IMR-90 (cell line): ENCODE data around the gene ZNF138. TPM values are rescaled to one million over a fixed set of nuclear protein-coding genes. Genes with fewer than 3 reads are reported as not detected.

Experiments
- ATAC-seq: fragments of 200-7000 bp; cut with Tn5 transposase; 2 replicates; pipeline ENCODE4 v1.9.1; 2020; ENCODE audit warnings: low read depth, mild to moderate bottlenecking, moderate library complexity
- BruUV-seq: library from RNA; stranded (reverse); fragments of 400-500 nt; replicated peaks from 2 replicates; lab custom pipeline; 2021; lab: Mats Ljungman, UMichigan
- CTCF ChIA-PET: fragments of 300-600 bp; formaldehyde crosslinking; extraction: SDS; loops from one replicate; lab custom pipeline; 2021; ENCODE audit warnings: antibody characterized with exemption; lab: Yijun Ruan, JAX
- POLR2A ChIA-PET: fragments of 300-600 bp; sonication (Branson Sonifier 250); formaldehyde crosslinking; loops from one replicate; lab custom pipeline; 2022; ENCODE audit warnings: antibody characterized with exemption; ENCODE audit not compliant: unreplicated experiment; lab: Charles Lee
- DNase-seq: peaks from one replicate; pipeline ENCODE4 v3.0.0; 2013
- H2AFZ ChIP-seq: replicated peaks from 2 replicates; pipeline ENCODE3; 2013; ENCODE audit warnings: low read length, mild to moderate bottlenecking; ENCODE audit not compliant: poor library complexity
- H2AK5ac ChIP-seq: 2 replicates; pipeline ENCODE4 v1.6.1; 2013; ENCODE audit warnings: low read depth, low read length, inconsistent platforms
- H2AK9ac ChIP-seq: replicated peaks from 2 replicates; pipeline ENCODE3; 2013; ENCODE audit warnings: mild to moderate bottlenecking, low read depth, low read length, moderate library complexity; ENCODE audit not compliant: poor library complexity
- H2BK120ac ChIP-seq: 2 replicates; pipeline ENCODE4 v1.6.1; 2013; ENCODE audit warnings: low read depth, low read length, inconsistent platforms
- H2BK15ac ChIP-seq: 3 replicates; pipeline ENCODE4 v1.6.1; 2013; ENCODE audit warnings: low read depth, low read length, inconsistent platforms
- H2BK20ac ChIP-seq: 2 replicates; pipeline ENCODE4 v1.6.1; 2013; ENCODE audit warnings: low read depth, mild to moderate bottlenecking, inconsistent platforms, low read length, moderate library complexity
- H2BK5ac ChIP-seq: 2 replicates; pipeline ENCODE4 v1.6.1; 2013; ENCODE audit warnings: mild to moderate bottlenecking, low read depth, low read length, inconsistent platforms; ENCODE audit not compliant: poor library complexity, severe bottlenecking
- H3K14ac ChIP-seq: replicated peaks from 2 replicates; pipeline ENCODE4 v1.6.1; 2013; ENCODE audit warnings: low read depth, low read length, inconsistent platforms
- H3K18ac ChIP-seq: 2 replicates; pipeline ENCODE4 v1.6.1; 2013; ENCODE audit warnings: low read depth, low read length, control low read depth
- H3K23ac ChIP-seq: 2 replicates; pipeline ENCODE4 v1.6.1; 2013; ENCODE audit warnings: low read depth, low read length, inconsistent platforms
- H3K27ac ChIP-seq: 2 replicates; pipeline ENCODE4 v1.5.1; 2013; ENCODE audit warnings: mild to moderate bottlenecking, control low read depth, low read length; ENCODE audit not compliant: insufficient read depth
- H3K27me3 ChIP-seq: 2 replicates; pipeline ENCODE4 v1.6.1; 2013; ENCODE audit warnings: low read length; ENCODE audit not compliant: control insufficient read depth, insufficient read depth
- H3K36me3 ChIP-seq: 2 replicates; pipeline ENCODE4 v1.6.1; 2013; ENCODE audit warnings: low read length, mixed read lengths; ENCODE audit not compliant: control insufficient read depth, insufficient read depth
- H3K4ac ChIP-seq: 2 replicates; pipeline ENCODE4 v1.6.1; 2013; ENCODE audit warnings: low read depth, low read length, inconsistent platforms
- H3K4me1 ChIP-seq: 2 replicates; pipeline ENCODE4 v1.6.1; 2013; ENCODE audit warnings: low read length, mixed read lengths; ENCODE audit not compliant: control insufficient read depth, insufficient read depth
- H3K4me2 ChIP-seq: 2 replicates; pipeline ENCODE4 v1.6.1; 2013; ENCODE audit warnings: low read depth, mild to moderate bottlenecking, control low read depth, low read length, moderate library complexity
- H3K4me3 ChIP-seq: 2 replicates; pipeline ENCODE4 v1.5.1; 2013; ENCODE audit warnings: low read depth, mild to moderate bottlenecking, control low read depth, low read length, moderate library complexity; ENCODE audit not compliant: insufficient read depth
- H3K56ac ChIP-seq: 2 replicates; pipeline ENCODE4 v1.6.1; 2013; ENCODE audit warnings: low read length, inconsistent platforms; ENCODE audit not compliant: insufficient read depth; ENCODE audit errors: extremely low read depth
- H3K79me1 ChIP-seq, 2 experiments: 2 replicates each; pipeline ENCODE4 v1.6.1; 2013; ENCODE audit warnings: low read length in 2 of 2, inconsistent platforms in 1 of 2, low read depth in 1 of 2
- H3K9ac ChIP-seq: 2 replicates; pipeline ENCODE4 v1.6.1; 2013; ENCODE audit warnings: low read depth, low read length, control low read depth
- H3K9me1 ChIP-seq: 2 replicates; pipeline ENCODE4 v1.6.1; 2013; ENCODE audit warnings: low read length, inconsistent platforms; ENCODE audit not compliant: insufficient read depth
- H3K9me3 ChIP-seq: 2 replicates; pipeline ENCODE4 v1.6.1; 2013; ENCODE audit warnings: low read length; ENCODE audit not compliant: control insufficient read depth, insufficient read depth
- H4K20me1 ChIP-seq: 2 replicates; pipeline ENCODE4 v1.6.1; 2013; ENCODE audit warnings: low read length, inconsistent platforms; ENCODE audit not compliant: insufficient read depth
- H4K5ac ChIP-seq: 2 replicates; pipeline ENCODE4 v1.6.1; 2013; ENCODE audit warnings: mild to moderate bottlenecking, low read depth, low read length, control low read depth
- H4K8ac ChIP-seq, 2 experiments: 2 replicates each; pipeline ENCODE4 v1.6.1; 2013; ENCODE audit warnings: low read depth in 2 of 2, low read length in 2 of 2, control low read depth in 1 of 2, inconsistent platforms in 1 of 2
- H4K91ac ChIP-seq: 2 replicates; pipeline ENCODE4 v1.6.1; 2013; ENCODE audit warnings: low read depth, low read length, inconsistent platforms; ENCODE audit not compliant: insufficient read depth
- BHLHE40 ChIP-seq: fragments of 150-350 bp; IDR thresholded peaks from 2 replicates; pipeline ENCODE4 v1.6.1; 2016; ENCODE audit warnings: mild to moderate bottlenecking, low read depth, low read length
- CEBPB ChIP-seq: IDR thresholded peaks from 2 replicates; pipeline ENCODE4 v1.6.1; 2012; ENCODE audit warnings: low read depth, low read length, improper control_type of control experiment
- CHD1 ChIP-seq: IDR thresholded peaks from 2 replicates; pipeline ENCODE4 v1.6.1; 2012; ENCODE audit warnings: low read depth, low read length, improper control_type of control experiment
- CTCF ChIP-seq: conservative IDR thresholded peaks from 2 replicates; pipeline ENCODE4 v1.5.1; 2012; ENCODE audit warnings: mild to moderate bottlenecking, low read depth, low read length, improper control_type of control experiment
- ELK1 ChIP-seq: fragments of 150-350 bp; IDR thresholded peaks from 2 replicates; pipeline ENCODE4 v1.6.1; 2016; ENCODE audit warnings: low read depth, mild to moderate bottlenecking, low read length, moderate library complexity, borderline replicate concordance
- FOS ChIP-seq: fragments of 150-350 bp; IDR thresholded peaks from 2 replicates; pipeline ENCODE4 v1.6.1; 2016; ENCODE audit warnings: low read depth, low read length
- MAFK ChIP-seq: IDR thresholded peaks from 2 replicates; pipeline ENCODE4 v1.6.1; 2012; ENCODE audit warnings: low read depth, low read length, improper control_type of control experiment
- MAZ ChIP-seq: IDR thresholded peaks from 2 replicates; pipeline ENCODE4 v1.6.1; 2012; ENCODE audit warnings: low read depth, mild to moderate bottlenecking, low read length, improper control_type of control experiment, moderate library complexity, borderline replicate concordance
- NFE2L2 ChIP-seq: fragments of 150-350 bp; IDR thresholded peaks from 2 replicates; pipeline ENCODE4 v1.6.1; 2016; ENCODE audit warnings: low read depth, mild to moderate bottlenecking, low read length
- RCOR1 ChIP-seq: IDR thresholded peaks from 2 replicates; pipeline ENCODE4 v1.6.1; 2012; ENCODE audit warnings: mild to moderate bottlenecking, low read length, improper control_type of control experiment; ENCODE audit not compliant: insufficient replicate concordance
- RFX5 ChIP-seq: IDR thresholded peaks from 2 replicates; pipeline ENCODE4 v1.8.0; 2012; ENCODE audit warnings: low read depth, mild to moderate bottlenecking, low read length, moderate library complexity
- SMC3 ChIP-seq: fragments of 150-350 bp; IDR thresholded peaks from 2 replicates; pipeline ENCODE4 v1.6.1; 2016; ENCODE audit warnings: low read depth, mild to moderate bottlenecking, antibody characterized with exemption, low read length, moderate library complexity
- USF2 ChIP-seq: fragments of 150-350 bp; IDR thresholded peaks from 2 replicates; pipeline ENCODE4 v1.6.1; 2017; ENCODE audit warnings: mild to moderate bottlenecking, antibody characterized with exemption, low read length, low read depth
- WGBS, 2 experiments: methylation state at CpG; one replicate each; pipeline versions ENCODE4 v1.1.5 to v1.1.7; 2013; ENCODE audit warnings: missing lambda C conversion rate in 2 of 2; ENCODE audit not compliant: insufficient read length in 1 of 2; ENCODE audit errors: extremely low coverage in 2 of 2; 5-methylcytosine and 5-hydroxymethylcytosine counted together
- dilution Hi-C: fragments of 300-500 bp; cut with HindIII; formaldehyde crosslinking; loops from one replicate; pipeline ENCODE4 v1.14.3; 2018; ENCODE audit warnings: low sequenced_read_pairs; ENCODE audit not compliant: unreplicated experiment
- in situ Hi-C: fragments of 300-500 bp; cut with MboI; formaldehyde crosslinking; loops from 3 replicates; pipeline ENCODE4 v1.14.3; 2019; ENCODE audit warnings: low sequenced_read_pairs, inconsistent platforms, mixed read lengths
- intact Hi-C: fragments of 100-400 bp; cut with micrococcal nuclease; formaldehyde crosslinking; loops from 2 replicates; pipeline ENCODE4 v1.10.0; 2022
- polyA plus RNA-seq, 3 experiments: library from polyadenylated mRNA; depleted of rRNA; stranded (reverse); fragments of >200 nt; gene quantifications; 2 replicates each; pipeline ENCODE4 v1.2.3, GENCODE V29; 2012; ENCODE audit warnings: low replicate concordance in 1 of 3
- total RNA-seq: library from RNA; depleted of rRNA; stranded (reverse); fragments of >200 nt; gene quantifications from 2 replicates; pipeline ENCODE4 v1.2.3, GENCODE V29; 2012

Gene ZNF138
- total and polyA plus RNA-seq, 2 of the 4 experiments (the other 2 are of a cell fraction): 3.2 to 3.6 TPM

GRCh38 chr7:64863969-64864368, 69.7 kb downstream of the ZNF138 start:
- no peak overlapping the region for H3K14ac ChIP-seq
- 38% methylated on average over 3 of the region's 7 CpGs; no CpG with 5 or more reads in 1 of the 2 experiments for WGBS, 2 experiments
- H4K5ac ChIP-seq: no peak overlapping the region
- no peak overlapping the region for H3K23ac ChIP-seq
- no peak overlapping the region for H4K8ac ChIP-seq
- H3K27me3 ChIP-seq: no peaks in the 10 kb centered on the region
- H3K27ac ChIP-seq: no peak overlapping the region
- no peak overlapping the region for H2BK15ac ChIP-seq
- no peak overlapping the region for H2BK20ac ChIP-seq
- no peak overlapping the region for H2BK120ac ChIP-seq
- H2AK5ac ChIP-seq: no peak overlapping the region
- H4K91ac ChIP-seq: no peak overlapping the region
- dilution Hi-C loops (no loop called here), in situ Hi-C loops (no loop called here), intact Hi-C loops (no loop called here)
- no peaks in the 10 kb centered on the region for H3K79me1 ChIP-seq
- no peak overlapping the region for H3K56ac ChIP-seq
- no peak overlapping the region for H3K4ac ChIP-seq
- H3K9me3 ChIP-seq: peaks cover 9% of the 10 kb centered on the region
- no TSS peak for BruUV-seq
- no peak overlapping the region for H2AK9ac ChIP-seq
- DNase-seq: no peak
- H3K4me2 ChIP-seq: no peak overlapping the region
- H3K4me1 ChIP-seq: no peaks in the 10 kb centered on the region
- no peaks in the 10 kb centered on the region for H3K36me3 ChIP-seq
- ChIA-PET POLR2A (no interaction called here), CTCF (no interaction called here)
- H3K18ac ChIP-seq: no peak overlapping the region
- ATAC-seq: no peak
- H3K4me3 ChIP-seq: no peak overlapping the region
- H2BK5ac ChIP-seq: no peak overlapping the region
- TF ChIP-seq CEBPB (no peak), ELK1 (no peak), NFE2L2 (no peak), MAZ (no peak), USF2 (no peak), BHLHE40 (no peak), RCOR1 (no peak), CTCF (no peak), RFX5 (no peak), MAFK (no peak), CHD1 (no peak), SMC3 (no peak), FOS (no peak)
- H3K9me1 ChIP-seq: no peaks in the 10 kb centered on the region
- H4K20me1 ChIP-seq: no peaks in the 10 kb centered on the region
- H3K9ac ChIP-seq: no peak overlapping the region
- H2AFZ ChIP-seq: no peak overlapping the region
